ENCODE results near the gene CHL1. TPM values are rescaled to one million over a fixed set of nuclear protein-coding genes. Genes with fewer than 3 reads are reported as not detected.
"Not testable (repeated sequence)": the region's sequence is repeated elsewhere in the genome, so short reads cannot be mapped to it uniquely, and the experiment has no call there.

Gene CHL1
- total RNA-seq, 1 donor from 2014 or later: not detected

- intact Hi-C loops (cut with micrococcal nuclease): no loop called here
- no peak overlapping the region for H3K4me3 Mint-ChIP-seq (ENCODE audit: low read depth)
- H3K36me3 Mint-ChIP-seq (ENCODE audit: low read depth): no peaks in the 10 kb centered on the region
- H3K4me1 Mint-ChIP-seq (ENCODE audit: low read depth): no peaks in the 10 kb centered on the region
- no peaks in the 10 kb centered on the region for H3K27me3 Mint-ChIP-seq (ENCODE audit: low read depth)
- DNase-seq (ENCODE audit: low spot score): no peak
- H3K9me3 Mint-ChIP-seq: peaks cover 12% of the 10 kb centered on the region
- no peak overlapping the region for H3K27ac Mint-ChIP-seq
These were observed 167.7 kb downstream of the CHL1 start for GRCh38 chr3:364287-364686.

GRCh38 chr3:365268-365667, 168.7 kb downstream of the CHL1 start:
- Mint-ChIP-seq H3K4me3 (ENCODE audit: low read depth) (no peak overlapping the region), H3K9me3 (peaks cover 12% of the 10 kb centered on the region), H3K4me1 (ENCODE audit: low read depth) (no peaks in the 10 kb centered on the region), H3K36me3 (ENCODE audit: low read depth) (no peaks in the 10 kb centered on the region), H3K27ac (no peak overlapping the region), H3K27me3 (ENCODE audit: low read depth) (no peaks in the 10 kb centered on the region)
- intact Hi-C loops (cut with micrococcal nuclease): no loop called here
- no peak for DNase-seq (ENCODE audit: low spot score)

GRCh38 chr3:366253-366652, 169.7 kb downstream of the CHL1 start:
- H3K27me3 Mint-ChIP-seq (ENCODE audit: low read depth); H3K4me1 Mint-ChIP-seq (ENCODE audit: low read depth); DNase-seq (ENCODE audit: low spot score); H3K4me3 Mint-ChIP-seq (ENCODE audit: low read depth); H3K36me3 Mint-ChIP-seq (ENCODE audit: low read depth); H3K27ac Mint-ChIP-seq; intact Hi-C loops (cut with micrococcal nuclease): not testable (repeated sequence)
- peaks cover 12% of the 10 kb centered on the region for H3K9me3 Mint-ChIP-seq

GRCh38 chr3:373193-373779, 176.7 kb downstream of the CHL1 start:
- H3K4me1 Mint-ChIP-seq (ENCODE audit: low read depth): no peaks in the 10 kb centered on the region
- no peaks in the 10 kb centered on the region for H3K27me3 Mint-ChIP-seq (ENCODE audit: low read depth)
- no peak overlapping the region for H3K27ac Mint-ChIP-seq
- DNase-seq (ENCODE audit: low spot score): no peak
- peaks cover 7% of the 10 kb centered on the region for H3K9me3 Mint-ChIP-seq
- no peaks in the 10 kb centered on the region for H3K36me3 Mint-ChIP-seq (ENCODE audit: low read depth)
- no peak overlapping the region for H3K4me3 Mint-ChIP-seq (ENCODE audit: low read depth)
- intact Hi-C loops (cut with micrococcal nuclease): no loop called here

GRCh38 chr3:374459-374858, 177.9 kb downstream of the CHL1 start:
- intact Hi-C loops (cut with micrococcal nuclease): no loop called here
- H3K27ac Mint-ChIP-seq: no peak overlapping the region
- DNase-seq (ENCODE audit: low spot score): no peak
- no peaks in the 10 kb centered on the region for H3K27me3 Mint-ChIP-seq (ENCODE audit: low read depth)
- no peaks in the 10 kb centered on the region for H3K4me1 Mint-ChIP-seq (ENCODE audit: low read depth)
- H3K36me3 Mint-ChIP-seq (ENCODE audit: low read depth): no peaks in the 10 kb centered on the region
- no peak overlapping the region for H3K4me3 Mint-ChIP-seq (ENCODE audit: low read depth)
- H3K9me3 Mint-ChIP-seq: no peaks in the 10 kb centered on the region

GRCh38 chr3:377158-377561, 180.6 kb downstream of the CHL1 start:
- Mint-ChIP-seq H3K27me3 (ENCODE audit: low read depth) (no peaks in the 10 kb centered on the region), H3K4me3 (ENCODE audit: low read depth) (no peak overlapping the region), H3K9me3 (no peaks in the 10 kb centered on the region), H3K27ac (no peak overlapping the region), H3K4me1 (ENCODE audit: low read depth) (no peaks in the 10 kb centered on the region), H3K36me3 (ENCODE audit: low read depth) (no peaks in the 10 kb centered on the region)
- DNase-seq (ENCODE audit: low spot score): no peak
- intact Hi-C loops (cut with micrococcal nuclease): no loop called here

- no peak overlapping the region for H3K27ac Mint-ChIP-seq
- no peaks in the 10 kb centered on the region for H3K27me3 Mint-ChIP-seq (ENCODE audit: low read depth)
- no peaks in the 10 kb centered on the region for H3K9me3 Mint-ChIP-seq
- DNase-seq (ENCODE audit: low spot score): no peak
- H3K4me3 Mint-ChIP-seq (ENCODE audit: low read depth): no peak overlapping the region
- intact Hi-C loops (cut with micrococcal nuclease): no loop called here
- H3K36me3 Mint-ChIP-seq (ENCODE audit: low read depth): no peaks in the 10 kb centered on the region
- no peaks in the 10 kb centered on the region for H3K4me1 Mint-ChIP-seq (ENCODE audit: low read depth)
These were observed 184.2 kb downstream of the CHL1 start for GRCh38 chr3:380801-381200.

GRCh38 chr3:385151-385550, 188.6 kb downstream of the CHL1 start:
- Mint-ChIP-seq H3K36me3 (ENCODE audit: low read depth) (no peaks in the 10 kb centered on the region), H3K27ac (no peak overlapping the region), H3K27me3 (ENCODE audit: low read depth) (no peaks in the 10 kb centered on the region), H3K4me1 (ENCODE audit: low read depth) (no peaks in the 10 kb centered on the region), H3K4me3 (ENCODE audit: low read depth) (no peak overlapping the region), H3K9me3 (no peaks in the 10 kb centered on the region)
- intact Hi-C loops (cut with micrococcal nuclease): no loop called here
- no peak for DNase-seq (ENCODE audit: low spot score)

GRCh38 chr3:394775-395174, 198.2 kb downstream of the CHL1 start:
- intact Hi-C loops (cut with micrococcal nuclease): no loop called here
- H3K27ac Mint-ChIP-seq: no peak overlapping the region
- no peak for DNase-seq (ENCODE audit: low spot score)
- peaks cover 3% of the 10 kb centered on the region for H3K9me3 Mint-ChIP-seq
- no peak overlapping the region for H3K4me3 Mint-ChIP-seq (ENCODE audit: low read depth)
- H3K36me3 Mint-ChIP-seq (ENCODE audit: low read depth): no peaks in the 10 kb centered on the region
- H3K4me1 Mint-ChIP-seq (ENCODE audit: low read depth): no peaks in the 10 kb centered on the region
- H3K27me3 Mint-ChIP-seq (ENCODE audit: low read depth): no peaks in the 10 kb centered on the region

- Mint-ChIP-seq H3K9me3 (peaks cover 3% of the 10 kb centered on the region), H3K4me3 (ENCODE audit: low read depth) (no peak overlapping the region), H3K27me3 (ENCODE audit: low read depth) (no peaks in the 10 kb centered on the region), H3K4me1 (ENCODE audit: low read depth) (no peaks in the 10 kb centered on the region), H3K36me3 (ENCODE audit: low read depth) (no peaks in the 10 kb centered on the region), H3K27ac (no peak overlapping the region)
- DNase-seq (ENCODE audit: low spot score): no peak
- intact Hi-C loops (cut with micrococcal nuclease): no loop called here
These were observed 199.7 kb downstream of the CHL1 start for GRCh38 chr3:396293-396692.

GRCh38 chr3:399647-400046, 203.1 kb downstream of the CHL1 start:
- intact Hi-C loops (cut with micrococcal nuclease): no loop called here
- Mint-ChIP-seq H3K27ac (no peak overlapping the region), H3K9me3 (no peaks in the 10 kb centered on the region), H3K36me3 (ENCODE audit: low read depth) (no peaks in the 10 kb centered on the region), H3K4me3 (ENCODE audit: low read depth) (no peak overlapping the region), H3K27me3 (ENCODE audit: low read depth) (no peaks in the 10 kb centered on the region), H3K4me1 (ENCODE audit: low read depth) (no peaks in the 10 kb centered on the region)
- DNase-seq (ENCODE audit: low spot score): no peak

GRCh38 chr3:403826-404225, 207.3 kb downstream of the CHL1 start:
- Mint-ChIP-seq H3K9me3 (no peaks in the 10 kb centered on the region), H3K27ac (no peak overlapping the region), H3K4me3 (ENCODE audit: low read depth) (no peak overlapping the region), H3K36me3 (ENCODE audit: low read depth) (no peaks in the 10 kb centered on the region), H3K4me1 (ENCODE audit: low read depth) (no peaks in the 10 kb centered on the region), H3K27me3 (ENCODE audit: low read depth) (no peaks in the 10 kb centered on the region)
- DNase-seq (ENCODE audit: low spot score): no peak
- intact Hi-C loops (cut with micrococcal nuclease): no loop called here

GRCh38 chr3:409011-409410, 212.4 kb downstream of the CHL1 start:
- Mint-ChIP-seq H3K36me3 (ENCODE audit: low read depth) (no peaks in the 10 kb centered on the region), H3K4me1 (ENCODE audit: low read depth) (no peaks in the 10 kb centered on the region), H3K27ac (no peak overlapping the region), H3K9me3 (no peaks in the 10 kb centered on the region), H3K27me3 (ENCODE audit: low read depth) (no peaks in the 10 kb centered on the region), H3K4me3 (ENCODE audit: low read depth) (no peak overlapping the region)
- intact Hi-C loops (cut with micrococcal nuclease): no loop called here
- DNase-seq (ENCODE audit: low spot score): no peak

- H3K4me3 Mint-ChIP-seq (ENCODE audit: low read depth): no peak overlapping the region
- intact Hi-C loops (cut with micrococcal nuclease): no loop called here
- DNase-seq (ENCODE audit: low spot score): no peak
- H3K4me1 Mint-ChIP-seq (ENCODE audit: low read depth): no peaks in the 10 kb centered on the region
- no peaks in the 10 kb centered on the region for H3K36me3 Mint-ChIP-seq (ENCODE audit: low read depth)
- H3K27ac Mint-ChIP-seq: no peak overlapping the region
- H3K9me3 Mint-ChIP-seq: no peaks in the 10 kb centered on the region
- no peaks in the 10 kb centered on the region for H3K27me3 Mint-ChIP-seq (ENCODE audit: low read depth)
These were observed 214.7 kb downstream of the CHL1 start for GRCh38 chr3:411226-411625.

Measured in activated T-helper 2 cell treated with anti-CD3 and anti-CD28 coated beads, Interferon-gamma antibody, Interleukin-2, Interleukin-4, amounts not matched to agents 10 μg/mL and 5 μg/mL and 100 μg/mL, durations not matched to agents 14 hours and 24 hours and 36 hours (primary cell).